ENCODE measurements around the gene KSR1.

KSR1 gene

DNA sequence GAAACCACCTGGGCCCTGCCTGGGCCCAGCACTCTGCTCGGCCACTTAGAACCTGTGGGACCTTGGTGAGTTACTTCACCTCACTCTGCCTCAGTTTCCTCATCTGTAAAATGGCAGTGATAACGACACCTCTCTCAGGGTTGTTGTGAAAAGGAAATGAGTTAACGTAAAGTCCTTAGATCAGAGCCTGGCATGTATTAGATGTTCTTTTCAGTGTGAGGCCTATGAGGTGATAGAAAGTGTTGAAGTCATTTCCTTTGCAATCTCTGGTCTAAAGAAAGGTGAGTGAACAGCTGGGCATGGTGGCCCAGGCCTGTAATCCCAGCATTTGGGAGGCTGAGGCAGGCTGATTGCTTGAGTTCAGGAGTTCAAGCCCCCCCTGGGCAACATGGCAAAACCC, 123.1 kb downstream of the KSR1 start:
- H3K4me3 Mint-ChIP-seq: no peak overlapping the region
- no peaks in the 10 kb centered on the region for H3K27me3 Mint-ChIP-seq
- H3K4me1 Mint-ChIP-seq (ENCODE audit: low read depth): peaks cover 21% of the 10 kb centered on the region
- H3K27ac Mint-ChIP-seq: no peak overlapping the region
- no peaks in the 10 kb centered on the region for H3K9me3 Mint-ChIP-seq
- peaks cover 17% of the 10 kb centered on the region for H3K36me3 Mint-ChIP-seq (ENCODE audit: low read depth)
- intact Hi-C loops (cut with micrococcal nuclease): no loop called here

DNA sequence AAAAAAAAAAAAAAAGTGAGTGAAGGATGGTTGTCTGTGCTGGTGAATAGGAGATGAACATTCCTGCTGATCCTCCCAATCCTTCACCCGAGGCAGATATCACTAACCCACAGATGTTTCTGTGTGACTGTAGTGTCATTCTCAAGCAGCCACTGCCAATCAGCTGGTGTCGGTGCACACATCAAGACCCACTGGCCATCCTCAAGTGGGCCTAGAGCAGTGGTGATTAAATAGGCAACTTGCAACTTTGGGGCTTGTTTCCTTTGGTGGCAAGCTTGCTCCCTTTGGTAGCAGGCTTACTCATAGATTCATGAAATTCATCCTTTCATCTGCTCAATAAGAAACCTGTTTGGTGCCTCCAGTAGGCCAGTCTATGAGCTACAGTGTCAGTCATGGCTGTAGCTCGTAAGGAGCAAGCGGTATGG, 123.7 kb downstream of the KSR1 start:
- Mint-ChIP-seq H3K4me3 (no peak overlapping the region), H3K9me3 (no peaks in the 10 kb centered on the region), H3K27me3 (no peaks in the 10 kb centered on the region), H3K36me3 (ENCODE audit: low read depth) (peaks cover 23% of the 10 kb centered on the region), H3K4me1 (ENCODE audit: low read depth) (peaks cover 17% of the 10 kb centered on the region), H3K27ac (no peak overlapping the region)
- intact Hi-C loops (cut with micrococcal nuclease): no loop called here

DNA sequence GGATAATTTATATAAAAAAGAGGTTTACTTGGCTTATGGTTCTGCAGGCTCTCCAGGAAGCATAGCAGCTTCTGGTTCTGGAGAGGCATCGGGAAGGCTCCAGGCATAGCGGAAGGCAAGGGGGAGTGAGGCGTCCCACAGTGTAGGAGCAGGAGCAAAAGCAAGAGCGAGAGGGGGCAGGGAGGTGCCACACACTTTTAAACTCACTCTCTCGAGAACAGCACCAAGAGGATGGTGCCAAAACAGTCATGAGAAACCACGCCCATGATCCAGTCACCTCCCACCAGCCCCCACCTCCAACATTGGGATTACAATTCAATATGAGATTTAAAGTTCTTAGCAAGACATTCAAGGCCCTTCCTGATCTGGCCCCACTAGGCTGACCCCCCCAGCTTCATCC, 124.8 kb downstream of the KSR1 start:
- Mint-ChIP-seq H3K4me3 (no peak overlapping the region), H3K36me3 (ENCODE audit: low read depth) (peaks cover 34% of the 10 kb centered on the region), H3K9me3 (no peaks in the 10 kb centered on the region), H3K27me3 (no peaks in the 10 kb centered on the region), H3K4me1 (ENCODE audit: low read depth) (peaks cover 15% of the 10 kb centered on the region), H3K27ac (no peak overlapping the region)
- intact Hi-C loops (cut with micrococcal nuclease): no loop called here

DNA sequence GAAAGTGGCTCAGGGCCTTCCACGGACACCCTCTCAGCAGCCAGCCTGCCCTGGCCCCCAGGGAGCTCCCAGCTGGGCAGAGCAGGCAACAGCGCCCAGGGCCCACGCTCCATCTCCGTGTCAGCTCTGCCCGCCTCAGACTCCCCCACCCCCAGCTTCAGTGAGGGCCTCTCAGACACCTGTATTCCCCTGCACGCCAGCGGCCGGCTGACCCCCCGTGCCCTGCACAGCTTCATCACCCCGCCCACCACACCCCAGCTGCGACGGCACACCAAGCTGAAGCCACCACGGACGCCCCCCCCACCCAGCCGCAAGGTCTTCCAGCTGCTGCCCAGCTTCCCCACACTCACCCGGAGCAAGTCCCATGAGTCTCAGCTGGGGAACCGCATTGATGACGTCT, 126.4 kb downstream of the KSR1 start:
- Mint-ChIP-seq H3K36me3 (ENCODE audit: low read depth) (peaks cover 44% of the 10 kb centered on the region), H3K4me1 (ENCODE audit: low read depth) (peaks cover 15% of the 10 kb centered on the region), H3K9me3 (no peaks in the 10 kb centered on the region), H3K4me3 (no peak overlapping the region), H3K27ac (no peak overlapping the region), H3K27me3 (no peaks in the 10 kb centered on the region)
- intact Hi-C loops (cut with micrococcal nuclease): no loop called here

DNA sequence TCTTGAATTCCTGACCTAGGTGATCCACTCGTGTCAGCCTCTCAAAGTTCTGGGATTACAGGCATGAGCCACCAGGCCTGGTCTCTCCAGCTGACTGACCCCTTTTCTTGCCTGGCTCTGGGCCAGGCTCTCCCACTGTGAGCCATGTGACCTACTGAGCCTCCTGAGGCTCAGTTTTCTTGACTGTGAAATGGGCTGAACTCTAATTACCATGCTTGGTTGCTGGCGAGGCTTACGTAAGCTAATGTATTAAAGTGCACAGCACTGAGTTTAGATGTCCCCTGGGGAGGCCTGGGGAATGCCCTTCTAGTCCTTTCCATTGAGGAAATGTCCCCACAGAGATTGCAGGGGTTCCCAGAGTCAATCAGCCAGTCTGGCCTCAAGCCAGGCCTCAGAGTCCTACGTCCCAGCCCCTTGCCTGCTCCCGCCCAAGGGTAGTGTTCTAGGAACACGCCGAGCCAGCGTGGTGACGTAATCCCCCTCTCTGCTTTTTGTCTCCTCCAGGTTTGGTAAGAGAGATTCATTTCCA, 129.0 kb downstream of the KSR1 start:
- peaks cover 65% of the 10 kb centered on the region for H3K36me3 Mint-ChIP-seq (ENCODE audit: low read depth)
- H3K27ac Mint-ChIP-seq: no peak overlapping the region
- no peak overlapping the region for H3K4me3 Mint-ChIP-seq
- intact Hi-C loops (cut with micrococcal nuclease): no loop called here
- no peaks in the 10 kb centered on the region for H3K27me3 Mint-ChIP-seq
- peaks cover 15% of the 10 kb centered on the region for H3K4me1 Mint-ChIP-seq (ENCODE audit: low read depth)
- no peaks in the 10 kb centered on the region for H3K9me3 Mint-ChIP-seq

DNA sequence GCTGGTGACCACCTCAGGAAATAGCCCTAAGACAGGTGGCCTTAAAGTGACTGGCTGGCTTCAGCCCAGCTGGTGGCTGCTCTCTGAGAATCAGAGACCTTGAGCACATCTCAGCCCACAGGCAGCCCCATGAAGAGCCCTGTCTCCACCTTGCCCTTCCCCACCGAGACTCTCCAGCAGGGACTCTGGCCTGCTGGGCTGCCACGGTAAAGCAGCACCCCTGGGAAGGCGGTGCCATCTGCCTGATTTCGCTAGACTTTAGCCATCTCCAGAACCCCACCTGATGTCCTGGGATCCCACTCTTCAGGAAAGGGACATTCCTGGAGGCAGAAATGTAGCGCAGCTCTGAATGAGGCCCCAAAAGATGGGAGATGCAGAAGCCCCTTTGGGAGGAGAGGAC, 129.5 kb downstream of the KSR1 start:
- Mint-ChIP-seq H3K27me3 (no peaks in the 10 kb centered on the region), H3K4me3 (no peak overlapping the region), H3K4me1 (ENCODE audit: low read depth) (peaks cover 14% of the 10 kb centered on the region), H3K36me3 (ENCODE audit: low read depth) (peaks cover 71% of the 10 kb centered on the region), H3K9me3 (no peaks in the 10 kb centered on the region), H3K27ac (no peak overlapping the region)
- intact Hi-C loops (cut with micrococcal nuclease): no loop called here

DNA sequence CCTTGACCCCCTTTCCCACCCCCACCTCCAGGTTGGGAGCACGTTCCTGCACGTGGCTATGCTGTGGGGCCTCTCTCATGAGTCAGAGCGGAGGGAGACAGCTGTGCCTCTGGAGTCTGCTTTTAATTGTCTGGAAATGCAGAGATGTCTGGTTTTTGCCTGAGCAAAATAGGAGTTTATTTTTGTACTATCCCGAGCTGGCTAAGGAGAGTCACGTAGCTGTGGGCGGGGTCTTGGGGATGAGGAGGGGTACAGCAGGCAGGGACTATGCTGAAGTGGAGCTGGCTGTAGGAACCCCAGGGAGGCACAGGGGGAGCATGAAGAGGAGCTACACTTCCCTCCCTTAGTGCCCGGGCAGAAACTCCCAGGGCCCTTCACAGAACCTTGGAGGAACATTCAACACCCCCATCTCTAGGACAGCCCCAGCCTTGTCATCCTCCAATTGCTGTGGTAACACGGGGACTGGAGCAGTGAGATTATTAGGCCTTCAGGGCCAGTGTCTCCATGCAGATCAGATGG, 130.0 kb downstream of the KSR1 start:
- Mint-ChIP-seq H3K4me3 (no peak overlapping the region), H3K4me1 (ENCODE audit: low read depth) (peaks cover 9% of the 10 kb centered on the region), H3K27ac (no peak overlapping the region), H3K36me3 (ENCODE audit: low read depth) (peaks cover 76% of the 10 kb centered on the region), H3K9me3 (no peaks in the 10 kb centered on the region), H3K27me3 (no peaks in the 10 kb centered on the region)
- intact Hi-C loops (cut with micrococcal nuclease): no loop called here

DNA sequence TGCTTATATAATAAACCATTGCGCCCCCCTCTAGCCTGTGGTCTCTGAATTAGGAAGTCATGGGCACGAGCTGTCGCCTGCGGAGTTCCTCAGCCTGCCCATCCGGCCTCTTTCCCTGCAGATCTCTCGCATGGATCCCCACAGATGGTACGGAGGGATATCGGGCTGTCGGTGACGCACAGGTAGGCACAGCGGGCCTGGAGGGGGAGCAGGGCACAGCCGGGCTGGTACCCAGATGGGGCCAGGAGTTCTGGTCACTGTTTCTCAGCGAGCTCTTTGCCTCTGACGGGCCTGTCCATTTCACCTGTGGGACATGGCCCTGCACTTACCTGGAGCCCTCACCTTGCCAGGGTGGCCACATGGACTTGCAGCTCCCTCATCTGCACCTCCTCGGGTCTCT, 132.1 kb downstream of the KSR1 start:
- peaks cover 86% of the 10 kb centered on the region for H3K36me3 Mint-ChIP-seq (ENCODE audit: low read depth)
- H3K4me3 Mint-ChIP-seq: no peak overlapping the region
- H3K4me1 Mint-ChIP-seq (ENCODE audit: low read depth): no peaks in the 10 kb centered on the region
- H3K27me3 Mint-ChIP-seq: no peaks in the 10 kb centered on the region
- no peaks in the 10 kb centered on the region for H3K9me3 Mint-ChIP-seq
- no peak overlapping the region for H3K27ac Mint-ChIP-seq
- intact Hi-C loops (cut with micrococcal nuclease): no loop called here

DNA sequence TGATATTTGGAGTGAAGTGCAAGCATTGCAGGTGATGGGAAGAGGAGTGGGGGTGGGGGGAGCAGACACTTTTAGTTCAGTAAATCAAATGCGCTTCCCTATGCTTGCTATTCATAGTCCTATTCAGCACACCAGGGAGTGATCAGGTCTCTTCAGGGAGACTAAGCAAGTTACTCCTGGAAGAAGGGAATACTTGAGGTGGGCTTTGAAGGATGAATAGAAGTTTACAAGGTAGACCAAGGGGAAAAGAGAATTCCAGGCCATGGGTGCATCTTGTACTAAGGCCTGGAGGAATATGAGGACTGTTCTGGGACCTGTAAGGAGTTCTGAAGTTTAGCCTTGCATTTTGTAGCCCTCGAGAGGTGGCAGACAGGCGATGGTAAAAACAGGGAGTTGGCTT, 134.6 kb downstream of the KSR1 start:
- H3K27ac Mint-ChIP-seq: no peak overlapping the region

DNA sequence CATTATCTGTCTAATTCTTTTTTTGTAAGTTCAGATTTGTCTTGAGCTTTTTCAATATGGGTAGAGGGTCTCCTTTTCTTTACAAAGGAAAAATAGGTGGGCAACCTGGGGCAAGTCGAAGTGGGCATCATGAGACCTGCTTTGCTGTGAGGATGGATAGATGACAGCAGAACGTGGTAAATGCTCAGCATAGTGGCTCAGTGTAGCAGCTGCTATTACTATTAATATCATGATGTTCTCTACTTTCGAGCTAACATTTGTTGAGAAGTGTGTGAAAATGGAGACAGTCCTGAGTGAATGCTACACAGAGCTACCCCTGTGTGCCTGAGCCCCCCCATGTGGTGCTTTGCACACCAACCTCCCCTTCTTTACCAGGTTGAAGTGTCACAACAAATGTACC, 135.7 kb downstream of the KSR1 start:
- no peaks in the 10 kb centered on the region for H3K9me3 Mint-ChIP-seq
- no peaks in the 10 kb centered on the region for H3K27me3 Mint-ChIP-seq
- H3K36me3 Mint-ChIP-seq (ENCODE audit: low read depth): peaks cover 90% of the 10 kb centered on the region
- no peaks in the 10 kb centered on the region for H3K4me1 Mint-ChIP-seq (ENCODE audit: low read depth)
- H3K4me3 Mint-ChIP-seq: no peak overlapping the region
- H3K27ac Mint-ChIP-seq: no peak overlapping the region
- intact Hi-C loops (cut with micrococcal nuclease): no loop called here

More for the DNA sequence above, 134.6 kb downstream of the KSR1 start:
- Mint-ChIP-seq H3K27me3 (no peaks in the 10 kb centered on the region), H3K4me3 (no peak overlapping the region), H3K36me3 (ENCODE audit: low read depth) (peaks cover 87% of the 10 kb centered on the region), H3K9me3 (no peaks in the 10 kb centered on the region), H3K4me1 (ENCODE audit: low read depth) (no peaks in the 10 kb centered on the region)
- intact Hi-C loops (cut with micrococcal nuclease): no loop called here

DNA sequence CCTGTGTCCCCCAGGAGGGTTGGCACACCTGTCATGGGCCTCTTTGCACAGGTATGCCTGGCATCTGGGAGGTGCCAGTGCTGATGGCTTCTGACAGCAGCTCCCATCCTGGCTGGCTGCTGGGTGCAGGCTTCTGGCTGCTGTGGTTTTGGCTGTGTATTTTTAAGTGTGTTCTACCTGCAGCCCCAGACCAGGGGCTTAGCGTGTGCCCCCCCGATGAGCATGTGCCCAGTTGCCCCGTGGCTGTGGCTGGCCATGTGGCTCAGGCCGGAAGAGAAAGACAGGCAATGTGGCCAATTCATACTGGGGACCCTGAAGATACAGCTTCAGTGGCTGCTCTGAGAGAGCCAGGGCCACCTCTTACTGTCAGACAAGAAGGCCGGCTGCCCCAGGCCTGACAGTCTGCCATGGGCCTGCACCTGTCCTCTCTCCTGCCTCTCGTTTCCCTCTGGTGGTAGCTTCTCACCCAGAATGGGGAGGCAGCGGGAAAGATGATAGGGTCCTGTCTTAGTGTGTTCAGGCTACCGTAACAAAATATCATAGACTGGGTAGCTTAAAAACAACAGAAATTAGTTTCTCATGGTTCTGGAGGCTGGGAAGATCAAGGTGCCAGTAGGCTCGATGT, 137.1 kb downstream of the KSR1 start:
- no peak overlapping the region for H3K4me3 Mint-ChIP-seq
- H3K27ac Mint-ChIP-seq: no peak overlapping the region
- intact Hi-C loops (cut with micrococcal nuclease): no loop called here
- H3K36me3 Mint-ChIP-seq (ENCODE audit: low read depth): peaks cover 91% of the 10 kb centered on the region
- H3K4me1 Mint-ChIP-seq (ENCODE audit: low read depth): no peaks in the 10 kb centered on the region
- H3K9me3 Mint-ChIP-seq: no peaks in the 10 kb centered on the region
- no peaks in the 10 kb centered on the region for H3K27me3 Mint-ChIP-seq

DNA sequence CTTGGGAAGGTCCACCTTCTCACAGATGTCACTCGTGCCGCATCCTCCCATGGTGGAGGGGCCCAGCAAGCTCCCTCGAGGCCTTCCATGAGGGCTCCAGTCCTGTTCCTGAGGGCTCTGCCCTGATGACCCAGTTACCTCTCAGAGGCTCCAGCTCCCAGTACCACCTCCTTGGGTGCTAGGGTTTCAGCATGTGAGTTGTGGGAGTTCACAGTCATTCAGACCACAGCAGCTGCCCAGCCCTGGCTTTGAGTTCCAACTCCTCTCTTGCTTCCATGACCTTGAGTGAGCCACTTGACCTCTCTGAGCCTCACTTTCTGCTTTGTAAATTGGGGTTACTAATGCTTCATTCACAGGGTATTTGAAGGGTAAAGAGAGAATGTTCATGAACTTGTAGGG, 137.6 kb downstream of the KSR1 start:
- Mint-ChIP-seq H3K36me3 (ENCODE audit: low read depth) (peaks cover 91% of the 10 kb centered on the region), H3K9me3 (no peaks in the 10 kb centered on the region), H3K4me3 (no peak overlapping the region), H3K27me3 (no peaks in the 10 kb centered on the region), H3K4me1 (ENCODE audit: low read depth) (no peaks in the 10 kb centered on the region), H3K27ac (no peak overlapping the region)
- intact Hi-C loops (cut with micrococcal nuclease): no loop called here

DNA sequence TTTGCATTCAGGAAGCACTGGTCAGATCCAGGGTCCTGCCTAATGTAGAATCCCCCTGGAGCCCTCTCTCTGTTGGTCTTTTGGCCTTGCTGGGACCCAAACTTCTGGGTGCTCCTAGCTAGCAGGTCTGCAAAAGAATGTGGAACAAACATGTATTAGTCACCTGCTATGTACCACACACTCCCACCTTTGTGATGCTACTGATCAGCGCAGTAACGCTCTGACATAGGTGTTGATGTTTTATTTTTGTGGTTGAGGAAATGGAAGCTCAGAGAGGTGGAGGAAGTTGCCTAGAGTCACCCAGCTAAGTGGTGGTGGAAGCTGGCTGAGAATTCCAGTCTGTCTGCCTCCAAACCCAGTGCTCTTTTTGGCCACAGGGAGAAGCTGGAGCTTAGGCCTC, 139.0 kb downstream of the KSR1 start:
- Mint-ChIP-seq H3K36me3 (ENCODE audit: low read depth) (peaks cover 82% of the 10 kb centered on the region), H3K27me3 (no peaks in the 10 kb centered on the region), H3K4me3 (no peak overlapping the region), H3K9me3 (no peaks in the 10 kb centered on the region), H3K4me1 (ENCODE audit: low read depth) (peaks cover 5% of the 10 kb centered on the region), H3K27ac (no peak overlapping the region)
- intact Hi-C loops (cut with micrococcal nuclease): no loop called here

DNA sequence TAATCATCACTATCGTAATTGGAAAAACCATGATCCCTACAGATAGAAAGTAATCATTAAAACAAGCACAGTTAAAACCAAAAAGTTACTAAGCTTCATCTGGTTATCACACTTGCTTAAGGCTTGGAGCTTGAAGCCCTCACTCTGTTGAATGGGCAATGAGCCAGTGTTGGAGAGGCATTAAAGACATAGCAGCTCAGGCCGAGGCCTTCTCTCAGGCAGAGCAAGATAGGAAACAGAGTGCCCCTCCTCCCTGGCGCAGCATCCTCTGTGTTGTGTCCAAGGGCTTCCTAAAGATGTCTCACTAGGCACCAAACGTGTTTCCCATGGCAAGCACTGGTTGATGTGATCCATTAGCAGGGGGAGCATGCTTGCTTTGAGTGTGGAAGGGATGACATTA, 139.8 kb downstream of the KSR1 start:
- H3K4me3 Mint-ChIP-seq: no peak overlapping the region
- H3K4me1 Mint-ChIP-seq (ENCODE audit: low read depth): peaks cover 5% of the 10 kb centered on the region
- intact Hi-C loops (cut with micrococcal nuclease): no loop called here
- no peaks in the 10 kb centered on the region for H3K27me3 Mint-ChIP-seq
- no peaks in the 10 kb centered on the region for H3K9me3 Mint-ChIP-seq
- peaks cover 81% of the 10 kb centered on the region for H3K36me3 Mint-ChIP-seq (ENCODE audit: low read depth)
- H3K27ac Mint-ChIP-seq: no peak overlapping the region

DNA sequence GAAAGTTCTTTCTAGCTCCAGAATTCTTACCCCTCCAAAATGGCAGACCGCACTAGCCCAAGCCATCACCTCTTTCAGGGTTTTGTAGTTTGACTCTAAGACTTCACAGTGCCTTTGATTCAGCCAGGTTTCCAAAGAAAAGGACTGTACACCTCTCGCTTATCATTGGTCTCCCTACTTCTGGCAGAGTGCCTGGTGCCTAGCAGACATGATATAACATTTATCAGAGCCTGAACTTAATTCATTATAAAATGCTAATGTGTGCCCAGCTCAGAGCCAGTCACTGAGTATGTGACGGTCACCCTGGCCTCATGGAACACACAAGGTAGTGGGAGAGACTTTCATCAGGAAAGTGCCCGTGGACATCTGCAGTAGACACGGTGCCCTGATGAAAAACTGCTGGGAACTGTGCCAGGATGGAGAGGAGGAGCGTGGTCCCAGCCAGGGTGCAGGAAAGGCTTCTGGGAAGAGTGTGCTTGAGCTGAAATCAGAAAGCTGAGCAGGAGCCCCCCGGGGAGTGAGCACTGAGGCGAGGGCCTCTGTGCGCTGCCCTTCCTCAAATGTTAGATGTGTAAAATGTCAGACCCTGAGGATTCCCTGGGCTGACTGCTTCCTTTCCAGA, 140.4 kb downstream of the KSR1 start:
- no peak overlapping the region for H3K27ac Mint-ChIP-seq
- peaks cover 5% of the 10 kb centered on the region for H3K4me1 Mint-ChIP-seq (ENCODE audit: low read depth)
- no peak overlapping the region for H3K4me3 Mint-ChIP-seq
- no peaks in the 10 kb centered on the region for H3K27me3 Mint-ChIP-seq
- no peaks in the 10 kb centered on the region for H3K9me3 Mint-ChIP-seq
- intact Hi-C loops (cut with micrococcal nuclease): no loop called here
- peaks cover 81% of the 10 kb centered on the region for H3K36me3 Mint-ChIP-seq (ENCODE audit: low read depth)
